ENCODE results near the gene SPAG6.

DNA sequence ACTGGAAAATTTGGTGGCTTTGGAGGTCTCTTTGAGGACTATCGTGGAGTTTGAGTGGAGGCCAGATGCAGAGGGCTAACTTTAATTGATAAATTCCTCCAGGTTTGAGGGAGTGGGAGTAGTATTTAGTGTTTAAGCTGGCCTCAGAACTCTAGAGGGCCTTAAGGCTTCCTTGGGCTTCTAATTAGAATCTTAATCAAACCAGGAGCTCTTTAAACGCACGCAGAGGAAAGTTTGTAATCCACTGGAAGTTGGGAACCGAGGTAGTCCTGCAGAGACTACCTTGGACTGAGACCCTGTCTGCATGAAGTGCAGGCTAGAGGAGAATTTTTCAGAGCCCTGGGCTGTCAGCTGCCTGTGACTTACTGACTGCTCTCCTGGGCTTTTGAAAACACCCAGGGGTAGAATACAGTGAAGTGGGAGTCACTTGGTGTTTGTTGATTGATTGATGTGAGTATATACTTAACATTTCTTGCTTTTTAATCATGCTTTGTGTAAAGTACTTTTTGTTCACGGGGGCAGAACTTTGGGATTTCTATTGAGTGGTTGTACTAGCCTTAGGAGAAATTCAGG lies 5.9 kb downstream of the SPAG6 start:
- TF ChIP-seq ZFP30 (CRISPR knock-in tag; IDR thresholded peaks at IDR 0.05) (no peak), ZC3H10 (CRISPR knock-in tag; IDR thresholded peaks at IDR 0.05) (no peak), CSDC2 (CRISPR knock-in tag; IDR thresholded peaks at IDR 0.05) (no peak), ZFP3 (CRISPR knock-in tag; IDR thresholded peaks at IDR 0.05) (no peak), TOX (CRISPR knock-in tag; IDR thresholded peaks at IDR 0.05; ENCODE audit: borderline replicate concordance) (no peak)
- TF ChIP-seq, protein P1, sequence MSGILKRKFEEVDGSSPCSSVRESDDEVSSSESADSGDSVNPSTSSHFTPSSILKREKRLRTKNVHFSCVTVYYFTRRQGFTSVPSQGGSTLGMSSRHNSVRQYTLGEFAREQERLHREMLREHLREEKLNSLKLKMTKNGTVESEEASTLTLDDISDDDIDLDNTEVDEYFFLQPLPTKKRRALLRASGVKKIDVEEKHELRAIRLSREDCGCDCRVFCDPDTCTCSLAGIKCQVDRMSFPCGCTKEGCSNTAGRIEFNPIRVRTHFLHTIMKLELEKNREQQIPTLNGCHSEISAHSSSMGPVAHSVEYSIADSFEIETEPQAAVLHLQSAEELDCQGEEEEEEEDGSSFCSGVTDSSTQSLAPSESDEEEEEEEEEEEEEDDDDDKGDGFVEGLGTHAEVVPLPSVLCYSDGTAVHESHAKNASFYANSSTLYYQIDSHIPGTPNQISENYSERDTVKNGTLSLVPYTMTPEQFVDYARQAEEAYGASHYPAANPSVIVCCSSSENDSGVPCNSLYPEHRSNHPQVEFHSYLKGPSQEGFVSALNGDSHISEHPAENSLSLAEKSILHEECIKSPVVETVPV (CRISPR knock-in tag; IDR thresholded peaks at IDR 0.05): no peak
- TF ChIP-seq, protein P2, sequence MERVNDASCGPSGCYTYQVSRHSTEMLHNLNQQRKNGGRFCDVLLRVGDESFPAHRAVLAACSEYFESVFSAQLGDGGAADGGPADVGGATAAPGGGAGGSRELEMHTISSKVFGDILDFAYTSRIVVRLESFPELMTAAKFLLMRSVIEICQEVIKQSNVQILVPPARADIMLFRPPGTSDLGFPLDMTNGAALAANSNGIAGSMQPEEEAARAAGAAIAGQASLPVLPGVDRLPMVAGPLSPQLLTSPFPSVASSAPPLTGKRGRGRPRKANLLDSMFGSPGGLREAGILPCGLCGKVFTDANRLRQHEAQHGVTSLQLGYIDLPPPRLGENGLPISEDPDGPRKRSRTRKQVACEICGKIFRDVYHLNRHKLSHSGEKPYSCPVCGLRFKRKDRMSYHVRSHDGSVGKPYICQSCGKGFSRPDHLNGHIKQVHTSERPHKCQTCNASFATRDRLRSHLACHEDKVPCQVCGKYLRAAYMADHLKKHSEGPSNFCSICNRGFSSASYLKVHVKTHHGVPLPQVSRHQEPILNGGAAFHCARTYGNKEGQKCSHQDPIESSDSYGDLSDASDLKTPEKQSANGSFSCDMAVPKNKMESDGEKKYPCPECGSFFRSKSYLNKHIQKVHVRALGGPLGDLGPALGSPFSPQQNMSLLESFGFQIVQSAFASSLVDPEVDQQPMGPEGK (CRISPR knock-in tag; IDR thresholded peaks at IDR 0.05; ENCODE audit: borderline replicate concordance): no peak

Data from SK-N-SH treated with all-trans-retinoic acid at 6 μM for 48 hours (cell line).